ENCODE results near the gene UMODL1.

Gene UMODL1

GRCh38 chr21:42151148-42151947 lies 80.2 kb downstream of the UMODL1 start:
- DNase-seq: no peak

DNA sequence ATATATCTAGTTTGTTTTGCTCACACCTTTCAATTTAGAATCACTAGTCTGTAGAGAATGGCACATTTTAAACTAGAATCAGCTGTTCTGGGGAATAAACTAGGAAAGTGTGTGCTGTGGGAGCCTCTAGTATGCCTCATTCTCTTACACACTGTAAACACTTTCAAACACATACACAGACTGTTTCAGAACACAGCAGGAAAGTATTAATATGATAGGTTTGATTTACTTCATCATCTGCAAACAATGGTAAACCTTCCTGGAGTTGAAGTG lies 80.8 kb downstream of the UMODL1 start:
- no peak for DNase-seq

GRCh38 chr21:42153046-42153686 lies 82.0 kb downstream of the UMODL1 start:
- no peak for DNase-seq

DNA sequence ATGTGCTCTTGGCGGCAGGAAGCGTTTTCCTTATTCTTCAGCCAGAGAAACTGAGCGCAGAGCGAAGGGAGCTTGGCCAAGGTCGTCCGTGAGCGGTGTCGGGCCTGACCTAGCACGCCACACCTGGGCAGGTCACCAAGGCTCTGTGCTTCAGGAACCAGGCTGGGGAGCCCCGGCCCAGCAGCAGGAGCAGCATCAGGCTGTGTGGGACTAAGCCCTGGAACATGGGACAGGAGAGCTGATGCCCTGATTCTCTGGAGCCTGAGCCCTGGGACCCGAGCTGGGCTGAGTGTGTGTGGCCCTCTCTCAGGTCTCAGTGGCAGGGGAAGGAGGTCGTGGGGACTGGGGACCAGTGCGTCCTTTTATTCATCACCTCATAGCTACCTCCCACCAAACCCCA lies 82.6 kb downstream of the UMODL1 start:
- DNase-seq: no peak

- DNase-seq: no peak
Observed at GRCh38 chr21:42154237-42155044, 83.3 kb downstream of the UMODL1 start.

DNA sequence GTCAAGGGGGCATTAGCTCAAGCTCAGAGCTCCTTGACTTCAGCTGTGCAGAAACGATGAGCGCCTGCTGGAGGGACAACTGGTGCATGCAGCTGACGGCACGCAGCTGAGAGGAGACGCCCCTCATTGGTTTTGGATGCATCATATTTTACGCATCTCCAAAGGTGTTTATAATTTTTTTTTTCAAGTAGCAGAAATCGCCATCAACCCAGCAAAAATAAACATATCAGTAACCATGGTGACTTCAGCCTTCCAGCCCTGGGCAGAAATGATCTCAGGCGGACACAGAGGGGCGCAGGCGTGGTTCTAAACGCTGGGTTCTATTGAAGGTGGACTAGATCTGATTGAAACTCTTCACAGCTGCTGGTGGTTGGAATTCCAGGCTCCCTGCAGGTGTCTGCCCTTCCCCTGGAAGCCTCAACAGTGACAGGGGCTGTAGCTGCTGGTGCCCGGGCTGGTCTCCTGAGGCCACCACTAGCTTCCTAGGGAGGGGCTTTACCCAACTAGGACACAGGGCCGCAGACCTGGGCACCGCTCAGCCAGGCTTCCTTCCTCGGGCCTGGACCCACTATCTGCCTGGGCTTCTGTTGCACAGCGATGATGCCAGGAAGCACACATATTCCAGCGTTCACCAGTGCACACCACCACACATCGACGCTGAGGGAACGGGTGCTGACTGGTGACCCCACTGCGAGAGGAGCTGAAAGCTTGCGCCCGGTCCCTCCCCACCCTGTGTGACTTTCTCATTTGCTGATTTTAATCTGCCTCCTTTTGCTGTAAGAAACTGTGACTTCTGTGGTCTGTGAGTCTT lies 84.1 kb downstream of the UMODL1 start:
- DNase-seq: no peak

DNA sequence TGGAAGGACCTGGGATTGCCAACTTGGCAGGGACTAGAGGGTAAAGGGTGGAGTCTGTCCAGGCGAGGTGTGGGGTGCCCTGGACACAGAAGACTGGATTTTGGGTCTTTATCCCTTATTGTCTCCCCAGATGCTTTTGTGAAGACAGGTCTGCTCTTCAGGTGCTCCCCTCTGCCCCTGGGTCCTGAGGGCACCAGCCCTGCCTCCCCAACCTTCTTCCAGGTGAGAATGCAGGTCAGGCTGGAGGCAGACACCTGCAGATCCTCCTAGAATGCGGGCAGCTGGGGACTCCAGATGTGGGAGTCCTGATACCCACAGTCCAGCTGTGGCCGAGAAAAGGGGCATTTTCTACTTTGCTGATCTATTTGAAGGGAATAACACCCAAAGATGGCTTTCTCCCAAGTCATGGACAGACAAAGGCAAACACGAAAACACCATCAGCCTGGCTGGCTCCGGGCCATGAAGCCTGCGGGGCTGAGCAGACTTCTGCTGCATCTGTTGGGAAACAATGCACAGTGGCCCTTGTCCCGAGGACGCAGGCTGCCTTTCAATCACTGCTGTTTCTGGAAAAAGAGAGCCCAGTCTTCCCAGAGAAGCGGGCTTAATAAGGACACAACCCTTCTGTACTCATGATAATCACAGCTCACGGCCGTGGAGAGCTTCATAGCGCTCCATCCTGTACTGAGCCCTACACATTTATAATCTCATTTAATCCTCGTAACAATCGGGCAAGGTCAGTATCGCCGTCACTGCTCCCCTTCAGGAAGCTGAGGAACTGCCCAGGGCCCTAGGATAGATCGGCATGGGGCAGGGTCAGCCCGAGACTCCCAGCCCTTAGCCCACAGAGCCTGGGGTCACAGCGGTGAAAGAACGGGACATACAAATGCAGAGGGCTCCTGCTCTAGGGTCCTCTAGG lies 85.8 kb downstream of the UMODL1 start:
- DNase-seq: no peak

GRCh38 chr21:42157606-42158310 lies 86.6 kb downstream of the UMODL1 start:
- DNase-seq: no peak

DNA sequence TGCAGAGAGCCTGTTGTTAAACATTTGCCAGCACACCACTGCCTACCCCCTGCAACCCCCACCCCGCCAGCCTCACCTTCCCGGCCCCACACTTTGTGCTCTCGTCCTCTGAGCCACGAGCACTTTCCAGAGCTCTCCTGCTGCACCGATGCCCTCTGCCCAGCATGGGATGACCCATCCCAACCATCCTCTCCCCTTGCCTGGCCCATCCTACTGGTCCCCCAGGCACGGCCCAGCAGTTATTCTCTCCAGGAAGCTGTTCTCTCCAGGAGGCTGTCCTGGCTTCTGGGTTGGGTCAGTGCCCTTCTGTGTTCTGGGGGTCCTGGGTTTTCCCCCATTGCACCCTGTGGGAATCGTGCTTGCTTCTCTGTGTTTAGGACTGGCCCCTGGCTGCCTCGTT lies 87.7 kb downstream of the UMODL1 start:
- DNase-seq: no peak

- DNase-seq: no peak
Observed at GRCh38 chr21:42159560-42160110, 88.5 kb downstream of the UMODL1 start.

- DNase-seq: no peak
Observed at GRCh38 chr21:42160111-42160721, 89.1 kb downstream of the UMODL1 start.

GRCh38 chr21:42160765-42161164 lies 89.6 kb downstream of the UMODL1 start:
- DNase-seq: no peak

DNA sequence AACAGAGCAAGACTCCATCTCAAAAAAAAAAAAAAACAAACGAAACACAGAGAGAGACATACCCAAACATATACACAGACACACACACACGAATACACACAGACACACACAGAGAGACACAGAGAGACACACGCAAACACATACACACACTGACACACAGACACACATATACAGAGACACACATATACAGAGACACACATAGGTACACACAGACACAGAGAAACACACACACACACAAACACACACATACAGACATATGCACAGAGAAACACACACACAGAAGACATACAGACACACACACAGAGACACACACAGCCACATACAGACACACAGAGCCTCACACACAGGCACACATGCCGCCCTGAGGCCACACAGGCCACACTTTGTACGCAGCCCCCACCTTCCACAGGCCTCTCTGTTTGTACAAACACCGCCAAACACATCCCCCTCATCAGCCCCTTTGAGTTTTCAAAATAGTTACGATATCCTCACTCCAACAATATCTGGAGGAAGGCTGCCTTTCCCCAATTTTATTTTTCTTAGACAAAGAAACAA lies 90.4 kb downstream of the UMODL1 start:
- no peak for DNase-seq

- no peak for DNase-seq
Observed at GRCh38 chr21:42161956-42162681, 91.0 kb downstream of the UMODL1 start.

DNA sequence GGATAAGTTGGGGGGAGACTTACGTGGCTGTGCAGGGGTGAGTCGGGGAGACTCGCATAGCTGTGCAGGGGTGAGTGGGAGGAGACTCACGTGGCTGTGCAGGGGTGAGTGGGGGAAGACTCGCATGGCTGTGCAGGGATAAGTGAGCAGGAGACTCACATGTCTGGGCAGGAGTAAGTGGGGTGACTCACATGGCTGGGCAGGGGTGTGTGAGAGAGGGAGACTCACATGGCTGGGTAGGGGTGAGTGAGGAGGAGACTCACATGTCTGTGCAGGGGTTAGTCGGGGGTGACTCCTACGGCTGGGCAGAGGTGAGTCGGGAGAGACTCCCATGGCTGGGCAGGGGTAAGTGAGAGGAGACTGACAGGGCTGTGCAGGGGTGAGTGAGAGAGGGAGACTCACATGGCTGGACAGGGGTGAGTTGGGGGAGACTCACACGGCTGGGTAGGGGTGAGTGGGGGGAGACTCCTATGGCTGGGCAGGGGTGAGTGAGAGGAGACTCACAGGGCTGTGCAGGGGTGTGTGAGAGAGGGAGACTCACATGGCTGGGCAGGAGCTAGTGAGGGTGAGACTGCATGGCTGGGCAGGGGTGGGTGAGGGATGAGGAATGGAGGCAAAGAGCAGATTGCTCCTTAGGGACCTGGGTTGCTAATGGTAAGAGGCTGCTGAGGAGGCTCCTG lies 91.9 kb downstream of the UMODL1 start:
- no peak for DNase-seq

DNA sequence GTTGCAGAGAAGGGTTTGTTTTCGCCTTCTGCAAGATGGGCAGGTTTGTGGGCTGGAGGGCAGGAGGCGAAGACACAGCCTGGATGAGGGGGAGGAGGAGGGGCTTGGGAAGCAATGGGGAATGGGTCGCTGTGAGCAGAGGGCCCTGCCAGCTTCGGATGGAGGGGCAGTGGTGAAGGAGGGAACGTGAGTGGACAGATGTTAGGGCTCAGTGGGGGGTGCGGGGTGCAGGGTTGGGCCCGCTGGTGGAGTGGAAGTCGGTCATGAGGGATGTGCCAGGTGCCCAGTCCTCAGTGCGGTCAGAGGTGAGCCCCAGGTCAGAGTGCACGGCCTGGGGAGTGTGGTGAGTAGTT lies 92.4 kb downstream of the UMODL1 start:
- DNase-seq: no peak

- no peak for DNase-seq
Observed at GRCh38 chr21:42164064-42164789, 93.1 kb downstream of the UMODL1 start.

DNA sequence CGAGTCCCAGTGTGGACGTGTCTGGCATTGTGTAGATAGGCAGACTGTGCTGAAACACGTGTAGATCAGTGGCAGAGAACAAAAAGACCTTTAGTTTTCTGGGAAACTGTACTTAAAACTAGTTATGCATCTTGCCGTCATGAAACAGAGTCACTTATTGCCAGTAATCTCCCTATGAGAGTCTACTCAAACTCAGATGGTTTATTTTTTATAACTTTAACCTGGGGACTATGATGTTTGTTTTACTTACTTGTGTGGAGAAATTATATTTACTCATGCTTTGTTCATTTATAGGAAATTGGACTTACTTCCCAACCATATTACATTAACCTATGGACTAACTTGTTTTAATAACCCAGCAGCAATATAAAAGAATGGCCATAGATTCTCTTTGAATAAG lies 93.7 kb downstream of the UMODL1 start:
- no peak for DNase-seq
